SK-N-SH (cell line): ENCODE results near the gene COL4A3. TPM values are rescaled to one million over a fixed set of nuclear protein-coding genes. Genes with fewer than 3 reads are reported as not detected.

Experiments
- CTCF ChIA-PET: fragments of 300-600, 350-600 bp; formaldehyde crosslinking; extraction: SDS; loops from one replicate; lab custom pipeline; 2021; lab: Yijun Ruan, JAX
- POLR2A ChIA-PET: fragments of 350-600 bp; sonication (Branson Sonifier 250); formaldehyde crosslinking; extraction: SDS; loops from one replicate; lab custom pipeline; 2020; ENCODE audit warnings: antibody characterized with exemption, inconsistent platforms; lab: Yijun Ruan, JAX
- DNase-seq: peaks from one replicate; pipeline ENCODE4 v3.0.0; 2012
- H2AFZ ChIP-seq: fragments of 200-600 bp; sonication (generic); 2 replicates; pipeline ENCODE4 v1.8.1; 2016; ENCODE audit warnings: antibody characterized with exemption, mild to moderate bottlenecking, low read depth
- H3F3A ChIP-seq: fragments of 200-600 bp; sonication (generic); replicated peaks from 2 replicates; pipeline ENCODE3; 2016; ENCODE audit warnings: antibody characterized with exemption, mild to moderate bottlenecking; ENCODE audit not compliant: insufficient read depth
- H3K27ac ChIP-seq, 2 experiments: fragments of 200-500 bp in 1 of 2; fragments of 200-600 bp in 1 of 2; sonication (Bioruptor generic) in 1 of 2; sonication (generic), shearing (Covaris generic) in 1 of 2; 2 replicates each; pipeline versions ENCODE4 v1.5.1 to v1.6.1; 2014 to 2016; ENCODE audit warnings: low read depth in 2 of 2, inconsistent platforms in 1 of 2, low read length in 1 of 2, mild to moderate bottlenecking in 1 of 2, mixed read lengths in 1 of 2
- H3K27me3 ChIP-seq: fragments of 200-600 bp; sonication (generic), shearing (Covaris generic); 2 replicates; pipeline ENCODE4 v1.6.1; 2016; ENCODE audit warnings: mixed run types; ENCODE audit not compliant: insufficient read depth
- H3K36me3 ChIP-seq, 2 experiments: fragments of 200-500 bp in 1 of 2; fragments of 200-600 bp in 1 of 2; sonication (Bioruptor generic) in 1 of 2; sonication (generic) in 1 of 2; replicated peaks in 1 of 2; 2 replicates each; pipeline versions ENCODE3 to v1.5.1; 2014 to 2016; ENCODE audit warnings: low read length in 1 of 2, mild to moderate bottlenecking in 1 of 2; ENCODE audit not compliant: insufficient read depth in 2 of 2, control insufficient read depth in 1 of 2
- H3K4me1 ChIP-seq, 2 experiments: fragments of 200-500 bp in 1 of 2; fragments of 200-600 bp in 1 of 2; sonication (Bioruptor generic) in 1 of 2; sonication (generic), shearing (Covaris generic) in 1 of 2; 2 replicates each; pipeline versions ENCODE4 v1.5.1 to v1.6.1; 2014 to 2016; ENCODE audit warnings: low read depth in 1 of 2, low read length in 1 of 2, mixed run types in 1 of 2; ENCODE audit not compliant: insufficient read depth in 2 of 2, control insufficient read depth in 1 of 2
- H3K4me2 ChIP-seq: fragments of 200-600 bp; sonication (generic), shearing (Covaris generic); 2 replicates; pipeline ENCODE4 v1.6.1; 2017; ENCODE audit warnings: mixed run types
- H3K4me3 ChIP-seq, 2 experiments: fragments of 200-500 bp in 1 of 2; fragments of 200-600 bp in 1 of 2; sonication (Bioruptor generic) in 1 of 2; sonication (generic), shearing (Covaris generic) in 1 of 2; 2 replicates each; pipeline versions ENCODE4 v1.5.1 to v1.8.1; 2014 to 2016; ENCODE audit warnings: low read depth in 2 of 2, inconsistent platforms in 1 of 2, low read length in 1 of 2, mild to moderate bottlenecking in 1 of 2, mixed read lengths in 1 of 2, moderate library complexity in 1 of 2
- H3K79me2 ChIP-seq: fragments of 200-600 bp; sonication (generic); 2 replicates; pipeline ENCODE4 v1.8.1; 2017; ENCODE audit warnings: mild to moderate bottlenecking; ENCODE audit not compliant: insufficient read depth
- H3K9ac ChIP-seq: fragments of 200-600 bp; sonication (generic); 2 replicates; pipeline ENCODE4 v1.6.1; 2017; ENCODE audit warnings: mixed run types
- H3K9me2 ChIP-seq: fragments of 200-600 bp; sonication (generic); 2 replicates; pipeline ENCODE4 v1.6.1; 2017; ENCODE audit warnings: mixed run types
- H3K9me3 ChIP-seq: fragments of 200-600 bp; sonication (generic); 2 replicates; pipeline ENCODE4 v1.6.1; 2017; ENCODE audit warnings: mixed run types, mild to moderate bottlenecking, moderate library complexity
- H4K20me1 ChIP-seq: fragments of 200-600 bp; sonication (generic); 2 replicates; pipeline ENCODE4 v1.6.1; 2017; ENCODE audit warnings: mild to moderate bottlenecking, mixed run types; ENCODE audit not compliant: insufficient read depth
- CHD2 ChIP-seq: fragments of 150-350 bp; IDR thresholded peaks from 2 replicates; pipeline ENCODE4 v1.6.1; 2018; ENCODE audit warnings: low read length; ENCODE audit not compliant: partially characterized antibody
- ELF1 ChIP-seq: IDR thresholded peaks from 2 replicates; pipeline ENCODE4 v1.4.0; 2012
- EP300 ChIP-seq, 2 experiments: IDR thresholded peaks; 2 replicates each; pipeline versions ENCODE4 v1.4.0 to v1.6.1; 2012; ENCODE audit warnings: borderline replicate concordance in 1 of 2, low read depth in 1 of 2, low read length in 1 of 2
- FOSL2 ChIP-seq: IDR thresholded peaks from 2 replicates; pipeline ENCODE4 v1.4.0; 2012; ENCODE audit warnings: low read depth, mild to moderate bottlenecking, moderate library complexity, borderline replicate concordance
- FOXJ3 ChIP-seq: sonication (generic); formaldehyde crosslinking; IDR thresholded peaks from 2 replicates; pipeline ENCODE4 v1.5.1; 2020; ENCODE audit warnings: mild to moderate bottlenecking, missing genetic modification reagents
- FOXM1 ChIP-seq: IDR thresholded peaks from 2 replicates; pipeline ENCODE4 v1.4.0; 2012; ENCODE audit warnings: low read depth, mild to moderate bottlenecking
- JUND ChIP-seq: IDR thresholded peaks from 2 replicates; pipeline ENCODE4 v1.4.0; 2012
- MXI1 ChIP-seq: IDR thresholded peaks from 2 replicates; pipeline ENCODE4 v1.6.1; 2012; ENCODE audit warnings: mild to moderate bottlenecking, low read depth, low read length, improper control_type of control experiment
- PBX3 ChIP-seq: IDR thresholded peaks from 2 replicates; pipeline ENCODE4; 2012
- RAD21 ChIP-seq: IDR thresholded peaks from 2 replicates; pipeline ENCODE4 v1.6.1; 2012; ENCODE audit warnings: mild to moderate bottlenecking, low read length
- RFX5 ChIP-seq: IDR thresholded peaks from 2 replicates; pipeline ENCODE4 v1.6.1; 2012; ENCODE audit warnings: mild to moderate bottlenecking, improper control_type of control experiment, low read length
- SIN3A ChIP-seq: IDR thresholded peaks from 2 replicates; pipeline ENCODE4 v1.6.1; 2012; ENCODE audit warnings: low read depth, mild to moderate bottlenecking, low read length, moderate library complexity, borderline replicate concordance
- SMC3 ChIP-seq: IDR thresholded peaks from 2 replicates; pipeline ENCODE4 v1.6.1; 2012; ENCODE audit warnings: low read depth, low read length, improper control_type of control experiment
- TAF1 ChIP-seq: IDR thresholded peaks from 2 replicates; pipeline ENCODE4 v1.6.1; 2012; ENCODE audit warnings: low read depth, mild to moderate bottlenecking, low read length, moderate library complexity, borderline replicate concordance
- TCF12 ChIP-seq: IDR thresholded peaks from 2 replicates; pipeline ENCODE4 v1.4.0; 2012
- USF1 ChIP-seq: IDR thresholded peaks from 2 replicates; pipeline ENCODE4 v1.4.0; 2012; ENCODE audit warnings: low read depth, borderline replicate concordance
- polyA plus RNA-seq, 3 experiments: library from polyadenylated mRNA; depleted of rRNA; stranded (reverse); fragments of >200 nt; gene quantifications; 2 replicates each; pipeline ENCODE4 v1.2.3, GENCODE V29; 2012
- TF ChIP-seq, protein P1 (sequence below): fragments of 200-600 bp; sonication (generic); IDR thresholded peaks from 2 replicates; pipeline ENCODE4 v1.6.1; 2017; ENCODE audit warnings: antibody characterized with exemption, mild to moderate bottlenecking, moderate library complexity
- TF ChIP-seq, protein P2 (sequence below): IDR thresholded peaks from 2 replicates; pipeline ENCODE4 v1.4.0; 2012; ENCODE audit warnings: low read depth, borderline replicate concordance
- TF ChIP-seq, protein P3 (sequence below): IDR thresholded peaks from 2 replicates; pipeline ENCODE4 v1.4.0; 2012; ENCODE audit warnings: low read depth

Gene COL4A3
- polyA plus RNA-seq, 1 of the 3 experiments (the other 2 are of a cell fraction), result not detected

- Histone ChIP-seq H3K36me3 (no peaks in the 10 kb centered on the region), H3K4me2 (no peak overlapping the region), H3K9ac (no peak overlapping the region), H3K27me3 (no peaks in the 10 kb centered on the region), H3K27ac (no peak overlapping the region), H3K4me3 (no peak overlapping the region), H3K9me3 (no peaks in the 10 kb centered on the region), H3K79me2 (no peaks in the 10 kb centered on the region), H4K20me1 (no peaks in the 10 kb centered on the region), H3K9me2 (no peaks in the 10 kb centered on the region), H3K4me1 (peaks cover 0 to 2% of the 10 kb centered on the region in 2 experiments; a peak in 2 of 4 replicates), H3F3A (no peaks in the 10 kb centered on the region), H2AFZ (no peak overlapping the region)
- ChIA-PET CTCF (interaction anchor here (1.5 kb wide), 1 partner anchor 56 kb away, joined by 4 read pairs; no protein-coding TSS in a partner anchor), POLR2A (no interaction called here)
- TF ChIP-seq USF1, result no peak
- TF ChIP-seq ELF1, result no peak
- TF ChIP-seq SIN3A, result no peak
- TF ChIP-seq, protein P1, sequence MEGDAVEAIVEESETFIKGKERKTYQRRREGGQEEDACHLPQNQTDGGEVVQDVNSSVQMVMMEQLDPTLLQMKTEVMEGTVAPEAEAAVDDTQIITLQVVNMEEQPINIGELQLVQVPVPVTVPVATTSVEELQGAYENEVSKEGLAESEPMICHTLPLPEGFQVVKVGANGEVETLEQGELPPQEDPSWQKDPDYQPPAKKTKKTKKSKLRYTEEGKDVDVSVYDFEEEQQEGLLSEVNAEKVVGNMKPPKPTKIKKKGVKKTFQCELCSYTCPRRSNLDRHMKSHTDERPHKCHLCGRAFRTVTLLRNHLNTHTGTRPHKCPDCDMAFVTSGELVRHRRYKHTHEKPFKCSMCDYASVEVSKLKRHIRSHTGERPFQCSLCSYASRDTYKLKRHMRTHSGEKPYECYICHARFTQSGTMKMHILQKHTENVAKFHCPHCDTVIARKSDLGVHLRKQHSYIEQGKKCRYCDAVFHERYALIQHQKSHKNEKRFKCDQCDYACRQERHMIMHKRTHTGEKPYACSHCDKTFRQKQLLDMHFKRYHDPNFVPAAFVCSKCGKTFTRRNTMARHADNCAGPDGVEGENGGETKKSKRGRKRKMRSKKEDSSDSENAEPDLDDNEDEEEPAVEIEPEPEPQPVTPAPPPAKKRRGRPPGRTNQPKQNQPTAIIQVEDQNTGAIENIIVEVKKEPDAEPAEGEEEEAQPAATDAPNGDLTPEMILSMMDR, result no peak
- no peak for TF ChIP-seq RAD21
- no peak for TF ChIP-seq EP300 (IDR thresholded peaks at IDR 0.05; ENCODE audit: borderline replicate concordance in 1 of 2, low read depth in 1 of 2, low read length in 1 of 2)
- TF ChIP-seq FOXJ3 (CRISPR knock-in tag), result no peak
- TF ChIP-seq, protein P2, sequence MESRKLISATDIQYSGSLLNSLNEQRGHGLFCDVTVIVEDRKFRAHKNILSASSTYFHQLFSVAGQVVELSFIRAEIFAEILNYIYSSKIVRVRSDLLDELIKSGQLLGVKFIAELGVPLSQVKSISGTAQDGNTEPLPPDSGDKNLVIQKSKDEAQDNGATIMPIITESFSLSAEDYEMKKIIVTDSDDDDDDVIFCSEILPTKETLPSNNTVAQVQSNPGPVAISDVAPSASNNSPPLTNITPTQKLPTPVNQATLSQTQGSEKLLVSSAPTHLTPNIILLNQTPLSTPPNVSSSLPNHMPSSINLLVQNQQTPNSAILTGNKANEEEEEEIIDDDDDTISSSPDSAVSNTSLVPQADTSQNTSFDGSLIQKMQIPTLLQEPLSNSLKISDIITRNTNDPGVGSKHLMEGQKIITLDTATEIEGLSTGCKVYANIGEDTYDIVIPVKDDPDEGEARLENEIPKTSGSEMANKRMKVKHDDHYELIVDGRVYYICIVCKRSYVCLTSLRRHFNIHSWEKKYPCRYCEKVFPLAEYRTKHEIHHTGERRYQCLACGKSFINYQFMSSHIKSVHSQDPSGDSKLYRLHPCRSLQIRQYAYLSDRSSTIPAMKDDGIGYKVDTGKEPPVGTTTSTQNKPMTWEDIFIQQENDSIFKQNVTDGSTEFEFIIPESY, result no peak
- TF ChIP-seq JUND, result no peak
- TF ChIP-seq FOSL2, result no peak
- TF ChIP-seq MXI1, result no peak
- no peak for TF ChIP-seq PBX3
- TF ChIP-seq FOXM1, result no peak
- TF ChIP-seq TCF12, result no peak
- TF ChIP-seq TAF1, result no peak
- TF ChIP-seq, protein P3, sequence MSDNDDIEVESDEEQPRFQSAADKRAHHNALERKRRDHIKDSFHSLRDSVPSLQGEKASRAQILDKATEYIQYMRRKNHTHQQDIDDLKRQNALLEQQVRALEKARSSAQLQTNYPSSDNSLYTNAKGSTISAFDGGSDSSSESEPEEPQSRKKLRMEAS, result no peak
- TF ChIP-seq SMC3, result no peak
- TF ChIP-seq RFX5, result no peak
- no peak for TF ChIP-seq CHD2
- no peak for DNase-seq
These were observed 18.3 kb downstream of the COL4A3 start for GRCh38 chr2:227182765-227183164.
